H1 (cell line): Measurements from ENCODE around the gene MDC1. TPM values are rescaled to one million over a fixed set of nuclear protein-coding genes. Genes with fewer than 3 reads are reported as not detected.

ENCODE experiments used
- CBX5 ChIP-seq: fragments of 300-800, 300-1000 bp; sonication (generic); IDR thresholded peaks from 2 replicates; pipeline ENCODE4 v1.7.1; 2016; ENCODE audit warnings: antibody characterized with exemption, low read length, low read depth
- CBX8 ChIP-seq: fragments of 300-800, 300-1000 bp; sonication (generic); IDR thresholded peaks from 2 replicates; pipeline ENCODE4 v1.7.1; 2016; ENCODE audit warnings: low read depth, low read length, borderline replicate concordance
- CEBPB ChIP-seq: IDR thresholded peaks from 2 replicates; pipeline ENCODE4 v1.6.1; 2012; ENCODE audit warnings: low read depth, low read length
- CHD1 ChIP-seq: IDR thresholded peaks from 2 replicates; pipeline ENCODE4 v1.6.1; 2012; ENCODE audit warnings: low read depth, low read length, improper control_type of control experiment
- CREB1 ChIP-seq: IDR thresholded peaks from 2 replicates; pipeline ENCODE4 v1.6.1; 2012; ENCODE audit warnings: inconsistent platforms
- FOSL1 ChIP-seq: IDR thresholded peaks from 2 replicates; pipeline ENCODE4 v1.6.1; 2011; ENCODE audit warnings: mild to moderate bottlenecking, low read depth, low read length, moderate library complexity; ENCODE audit not compliant: insufficient read depth
- GABPA ChIP-seq: IDR thresholded peaks from 2 replicates; pipeline ENCODE4 v1.6.1; 2011; ENCODE audit warnings: mild to moderate bottlenecking, low read length, moderate library complexity, borderline replicate concordance; ENCODE audit not compliant: insufficient read depth
- GTF2F1 ChIP-seq: IDR thresholded peaks from 2 replicates; pipeline ENCODE4 v1.6.1; 2012; ENCODE audit warnings: low read depth, low read length, improper control_type of control experiment, borderline replicate concordance
- JUN ChIP-seq: IDR thresholded peaks from 2 replicates; pipeline ENCODE4 v1.6.1; 2011; ENCODE audit warnings: low read depth, mild to moderate bottlenecking, improper control_type of control experiment, low read length
- JUND ChIP-seq: IDR thresholded peaks from 2 replicates; pipeline ENCODE4 v1.6.1; 2011; ENCODE audit warnings: mild to moderate bottlenecking, improper control_type of control experiment, low read length
- KDM1A ChIP-seq: fragments of 200-600, 300-600 bp; sonication (generic); IDR thresholded peaks from 2 replicates; pipeline ENCODE4 v1.7.1; 2016; ENCODE audit warnings: mild to moderate bottlenecking, low read length, borderline replicate concordance
- KDM4A ChIP-seq: IDR thresholded peaks from one replicate; pipeline ENCODE4 v1.7.1; 2012; ENCODE audit warnings: low read depth, mild to moderate bottlenecking, moderate library complexity, low read length, inconsistent platforms; ENCODE audit not compliant: severe bottlenecking
- PHF8 ChIP-seq: fragments of 200-600 bp; sonication (generic); conservative IDR thresholded peaks from 2 replicates; pipeline ENCODE4 v1.7.1; 2012; ENCODE audit warnings: low read depth, mild to moderate bottlenecking, inconsistent platforms, low read length, moderate library complexity
- POLR2A ChIP-seq, 2 experiments: IDR thresholded peaks; 1 replicate in 1 of 2; 2 replicates in 1 of 2; pipeline ENCODE4 v1.6.1; 2011; ENCODE audit warnings: low read depth in 2 of 2, low read length in 2 of 2, mild to moderate bottlenecking in 2 of 2; ENCODE audit errors: control extremely low read depth in 1 of 2
- POU5F1 ChIP-seq: IDR thresholded peaks from 2 replicates; pipeline ENCODE4 v1.6.1; 2011; ENCODE audit warnings: low read depth, mild to moderate bottlenecking, low read length, moderate library complexity
- SAP30 ChIP-seq: fragments of 300-600 bp; sonication (generic); IDR thresholded peaks from 2 replicates; pipeline ENCODE4 v1.7.1; 2012; ENCODE audit warnings: low read length, moderate library complexity, mild to moderate bottlenecking, inconsistent platforms; ENCODE audit not compliant: insufficient read depth, insufficient replicate concordance
- SIRT6 ChIP-seq: IDR thresholded peaks from one replicate; pipeline ENCODE4 v1.7.1; 2012; ENCODE audit warnings: low read length, inconsistent platforms
- SP2 ChIP-seq: IDR thresholded peaks from 2 replicates; pipeline ENCODE4 v1.6.1; 2012; ENCODE audit warnings: mild to moderate bottlenecking, low read length, inconsistent platforms
- SRF ChIP-seq: IDR thresholded peaks from 2 replicates; pipeline ENCODE4 v1.6.1; 2011; ENCODE audit warnings: mild to moderate bottlenecking, low read depth, low read length, moderate library complexity
- USF2 ChIP-seq: IDR thresholded peaks from 2 replicates; pipeline ENCODE4 v1.6.1; 2011; ENCODE audit warnings: low read length, improper control_type of control experiment
- polyA plus RNA-seq, 7 experiments: library from polyadenylated mRNA; depleted of rRNA in 3 of 7; stranded (reverse) in 5 of 7; unstranded in 2 of 7; fragments of >200 nt in 5 of 7; fragments of 200-250 nt in 2 of 7; gene quantifications; 1 replicate in 5 of 7; 2 replicates in 1 of 7; 4 replicates in 1 of 7; pipeline versions ENCODE4 v1.2.1 to v1.2.3, GENCODE V29; 2011 to 2013; ENCODE audit warnings: missing spikeins in 2 of 7, mixed read lengths in 2 of 7
- total RNA-seq: library from RNA; stranded (reverse); fragmentation: NEBNext Ultra II Directional; extraction: Animal tissue kit (Norgen Biotek cat#: 25700); gene quantifications from 2 replicates; pipeline ENCODE4 v1.2.1, GENCODE V29; 2021
- TF ChIP-seq, protein P1 (sequence below): IDR thresholded peaks from 2 replicates; pipeline ENCODE4 v1.6.1; 2012; ENCODE audit warnings: inconsistent platforms
- TF ChIP-seq, protein P2 (sequence below): IDR thresholded peaks from 2 replicates; pipeline ENCODE4 v1.6.1; 2012; ENCODE audit warnings: low read length, inconsistent platforms

The MDC1 gene
- total and polyA plus RNA-seq, 2 of the 8 experiments (the other 6 are each of a cell fraction or from before 2014, with no cell fraction given) = 29.9 to 81.1 TPM

GRCh38 chr6:30722280-30723112 lies 5.4 kb upstream of the MDC1 start (continued):
- no peak for TF ChIP-seq CBX8
- TF ChIP-seq, protein P1, sequence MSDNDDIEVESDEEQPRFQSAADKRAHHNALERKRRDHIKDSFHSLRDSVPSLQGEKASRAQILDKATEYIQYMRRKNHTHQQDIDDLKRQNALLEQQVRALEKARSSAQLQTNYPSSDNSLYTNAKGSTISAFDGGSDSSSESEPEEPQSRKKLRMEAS = no peak
- TF ChIP-seq USF2 = no peak
- no peak for TF ChIP-seq JUN
- no peak for TF ChIP-seq POU5F1
- TF ChIP-seq CHD1 = no peak
- TF ChIP-seq KDM4A = no peak
- TF ChIP-seq CEBPB = no peak
- TF ChIP-seq CBX5 = no peak
- TF ChIP-seq CREB1 = no peak
- TF ChIP-seq SRF = no peak
- TF ChIP-seq GTF2F1 = no peak
- TF ChIP-seq KDM1A = no peak
- TF ChIP-seq SP2 = no peak
- no peak for TF ChIP-seq FOSL1
- TF ChIP-seq SIRT6 = no peak
- TF ChIP-seq JUND = no peak
- peak; percentile 61 to 77; a peak in 2 of 3 replicates for TF ChIP-seq POLR2A (IDR thresholded peaks at IDR 0.05; ENCODE audit: control extremely low read depth in 1 of 2, low read depth in 2 of 2, low read length in 2 of 2)
- TF ChIP-seq GABPA = no peak
- TF ChIP-seq, protein P2, sequence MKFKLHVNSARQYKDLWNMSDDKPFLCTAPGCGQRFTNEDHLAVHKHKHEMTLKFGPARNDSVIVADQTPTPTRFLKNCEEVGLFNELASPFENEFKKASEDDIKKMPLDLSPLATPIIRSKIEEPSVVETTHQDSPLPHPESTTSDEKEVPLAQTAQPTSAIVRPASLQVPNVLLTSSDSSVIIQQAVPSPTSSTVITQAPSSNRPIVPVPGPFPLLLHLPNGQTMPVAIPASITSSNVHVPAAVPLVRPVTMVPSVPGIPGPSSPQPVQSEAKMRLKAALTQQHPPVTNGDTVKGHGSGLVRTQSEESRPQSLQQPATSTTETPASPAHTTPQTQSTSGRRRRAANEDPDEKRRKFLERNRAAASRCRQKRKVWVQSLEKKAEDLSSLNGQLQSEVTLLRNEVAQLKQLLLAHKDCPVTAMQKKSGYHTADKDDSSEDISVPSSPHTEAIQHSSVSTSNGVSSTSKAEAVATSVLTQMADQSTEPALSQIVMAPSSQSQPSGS = no peak
- TF ChIP-seq SAP30 = peak; percentile 46
- TF ChIP-seq PHF8 = 0 out of 2 replicates have a peak, but pooled peaks have one; percentile 4
